ENCODE measurements around the gene SORT1. TPM values are rescaled to one million over a fixed set of nuclear protein-coding genes. Genes with fewer than 3 reads are reported as not detected.
"Not testable (repeated sequence)": the region's sequence is repeated elsewhere in the genome, so short reads cannot be mapped to it uniquely, and the experiment has no call there.

SORT1 gene
- total and polyA plus RNA-seq, 8 donors: 39.4 to 165 (median 46.7) TPM

DNA sequence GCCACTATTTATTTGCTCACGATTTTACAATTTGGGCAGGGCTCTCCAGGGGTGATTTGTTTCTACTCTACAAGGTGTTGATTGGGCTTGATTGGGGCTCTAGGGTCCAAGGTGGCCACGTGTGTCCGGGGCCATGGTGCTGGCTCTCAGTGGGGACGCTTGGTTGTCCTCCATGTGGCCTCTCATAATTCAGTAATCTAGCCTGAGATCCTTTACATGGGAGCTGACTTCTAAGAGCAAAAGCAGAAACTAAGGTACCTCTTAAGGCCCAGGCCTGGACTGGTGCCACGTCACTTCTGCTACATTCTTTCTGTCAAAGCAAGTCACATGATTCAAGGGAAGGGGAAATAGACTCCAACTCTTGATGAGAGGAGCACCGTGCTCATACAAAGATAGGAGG is 106.7 kb downstream of the SORT1 start:
- DNase-seq: peak in 2 of 4 donors; percentile 55 to 74
- Histone ChIP-seq H3K4me3 (no peak overlapping the region), H3K36me3 (no peaks in the 10 kb centered on the region), H3K4me1 (peaks cover 0 to 18% of the 10 kb centered on the region in 2 donors), H3K27me3 (no peaks in the 10 kb centered on the region), H3K9me3 (no peaks in the 10 kb centered on the region), H3K27ac (peak overlapping the region in 1 of 2 donors; percentile 61)
- ATAC-seq: peak; percentile 87
- TF ChIP-seq, protein P1, sequence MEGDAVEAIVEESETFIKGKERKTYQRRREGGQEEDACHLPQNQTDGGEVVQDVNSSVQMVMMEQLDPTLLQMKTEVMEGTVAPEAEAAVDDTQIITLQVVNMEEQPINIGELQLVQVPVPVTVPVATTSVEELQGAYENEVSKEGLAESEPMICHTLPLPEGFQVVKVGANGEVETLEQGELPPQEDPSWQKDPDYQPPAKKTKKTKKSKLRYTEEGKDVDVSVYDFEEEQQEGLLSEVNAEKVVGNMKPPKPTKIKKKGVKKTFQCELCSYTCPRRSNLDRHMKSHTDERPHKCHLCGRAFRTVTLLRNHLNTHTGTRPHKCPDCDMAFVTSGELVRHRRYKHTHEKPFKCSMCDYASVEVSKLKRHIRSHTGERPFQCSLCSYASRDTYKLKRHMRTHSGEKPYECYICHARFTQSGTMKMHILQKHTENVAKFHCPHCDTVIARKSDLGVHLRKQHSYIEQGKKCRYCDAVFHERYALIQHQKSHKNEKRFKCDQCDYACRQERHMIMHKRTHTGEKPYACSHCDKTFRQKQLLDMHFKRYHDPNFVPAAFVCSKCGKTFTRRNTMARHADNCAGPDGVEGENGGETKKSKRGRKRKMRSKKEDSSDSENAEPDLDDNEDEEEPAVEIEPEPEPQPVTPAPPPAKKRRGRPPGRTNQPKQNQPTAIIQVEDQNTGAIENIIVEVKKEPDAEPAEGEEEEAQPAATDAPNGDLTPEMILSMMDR (IDR thresholded peaks at IDR 0.05): no peak
- intact Hi-C loops (cut with DNase I): no loop called here

DNA sequence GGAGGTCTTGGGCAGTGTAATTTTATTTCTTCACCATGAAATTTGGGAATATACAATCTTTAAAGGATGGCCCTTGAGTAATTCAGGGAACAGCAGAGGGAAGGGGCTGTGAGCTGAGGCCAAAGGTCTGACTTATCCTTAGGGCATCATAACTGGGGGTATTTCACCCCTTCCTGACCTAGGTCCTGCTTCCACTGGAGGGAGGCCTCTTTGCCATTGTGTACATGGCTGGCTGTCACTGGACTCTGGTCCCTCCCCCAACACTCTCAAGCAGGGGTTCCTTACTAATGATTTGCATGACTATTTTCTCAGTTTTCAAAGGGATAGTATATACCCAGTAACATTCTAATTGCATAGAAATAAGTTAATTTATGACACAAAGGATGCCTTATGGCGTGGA is 107.6 kb downstream of the SORT1 start:
- Histone ChIP-seq H3K27me3 (no peaks in the 10 kb centered on the region), H3K36me3 (no peaks in the 10 kb centered on the region), H3K4me3 (no peak overlapping the region), H3K4me1 (peaks cover 0 to 18% of the 10 kb centered on the region in 2 donors), H3K27ac (no peak overlapping the region), H3K9me3 (no peaks in the 10 kb centered on the region)
- no peak for DNase-seq
- intact Hi-C loops (cut with DNase I): no loop called here
- no peak for ATAC-seq
- TF ChIP-seq, protein P1 (IDR thresholded peaks at IDR 0.05): no peak

DNA sequence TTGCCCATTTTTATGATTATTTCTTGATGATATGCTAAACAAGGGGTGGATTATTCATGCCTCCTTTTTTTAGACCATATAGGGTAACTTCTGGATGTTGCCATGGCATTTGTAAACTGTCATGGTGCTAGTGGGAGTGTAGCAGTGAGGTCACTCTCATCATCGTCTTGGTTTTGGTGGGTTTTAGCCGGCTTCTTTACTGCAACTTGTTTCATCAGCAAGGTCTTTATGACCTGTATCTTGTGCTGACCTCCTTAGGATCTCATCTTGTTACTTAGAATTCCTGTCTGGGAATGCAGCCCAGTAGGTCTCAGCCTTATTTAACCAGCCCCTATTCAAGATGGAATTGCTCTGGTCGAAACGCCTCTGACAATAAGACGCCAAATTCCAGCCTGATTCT is 111.0 kb downstream of the SORT1 start:
- H3K27me3 ChIP-seq; DNase-seq; H3K4me3 ChIP-seq; ATAC-seq; H3K9me3 ChIP-seq; intact Hi-C loops (cut with DNase I); H3K36me3 ChIP-seq; H3K27ac ChIP-seq: not testable (repeated sequence)
- H3K4me1 ChIP-seq: peaks cover 14 to 30% of the 10 kb centered on the region in 2 donors

DNA sequence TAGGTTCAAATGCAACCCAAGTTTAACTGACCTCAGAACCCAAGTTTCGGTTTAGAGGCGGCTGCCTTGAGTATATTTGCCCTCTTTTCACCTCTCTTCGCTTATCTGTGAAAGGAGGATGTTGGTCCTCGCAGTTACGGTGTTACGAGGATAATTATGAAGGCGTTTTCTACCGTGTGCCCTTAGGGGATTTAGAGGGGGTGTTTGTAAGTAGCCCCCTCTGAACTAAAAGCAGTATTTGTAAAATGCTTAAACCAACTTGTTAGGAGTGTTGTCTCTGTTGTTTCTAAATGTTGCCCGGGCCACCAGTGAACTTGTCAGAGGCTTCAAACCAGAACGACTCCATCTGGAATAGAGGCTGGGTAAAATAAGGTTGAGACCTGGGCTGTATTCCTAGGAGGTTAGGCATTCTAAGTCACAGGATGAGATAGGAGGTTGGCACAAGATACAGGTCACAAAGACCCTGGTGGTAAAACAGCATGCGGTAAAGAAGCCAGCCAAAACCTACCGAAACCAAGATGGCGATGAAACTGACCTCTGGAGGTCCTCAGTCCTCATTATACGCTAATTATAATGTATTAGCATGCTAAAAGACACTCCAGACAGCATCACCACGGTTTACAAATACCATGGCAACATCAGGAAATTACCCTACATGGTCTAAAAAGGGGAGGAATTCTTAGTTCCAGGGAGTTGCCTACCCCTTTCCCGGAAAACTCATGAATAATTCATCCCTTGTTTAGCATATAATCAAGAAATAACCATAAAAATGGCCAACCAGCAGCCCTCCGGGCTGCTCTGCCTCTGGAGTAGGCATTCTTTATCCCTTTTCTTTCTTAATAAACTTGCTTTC is 113.7 kb downstream of the SORT1 start:
- Histone ChIP-seq H3K27ac (peak overlapping the region; percentile 86 to 89), H3K4me1 (peaks cover 18 to 30% of the 10 kb centered on the region in 2 donors), H3K4me3 (peak overlapping the region; percentile 50 to 58), H3K27me3 (no peaks in the 10 kb centered on the region), H3K9me3 (no peaks in the 10 kb centered on the region), H3K36me3 (peaks cover 0 to 4% of the 10 kb centered on the region in 2 donors)
- intact Hi-C loops (cut with DNase I): no loop called here
- TF ChIP-seq, protein P1 (IDR thresholded peaks at IDR 0.05): no peak
- DNase-seq (no peak), ATAC-seq (peak; percentile 18)

DNA sequence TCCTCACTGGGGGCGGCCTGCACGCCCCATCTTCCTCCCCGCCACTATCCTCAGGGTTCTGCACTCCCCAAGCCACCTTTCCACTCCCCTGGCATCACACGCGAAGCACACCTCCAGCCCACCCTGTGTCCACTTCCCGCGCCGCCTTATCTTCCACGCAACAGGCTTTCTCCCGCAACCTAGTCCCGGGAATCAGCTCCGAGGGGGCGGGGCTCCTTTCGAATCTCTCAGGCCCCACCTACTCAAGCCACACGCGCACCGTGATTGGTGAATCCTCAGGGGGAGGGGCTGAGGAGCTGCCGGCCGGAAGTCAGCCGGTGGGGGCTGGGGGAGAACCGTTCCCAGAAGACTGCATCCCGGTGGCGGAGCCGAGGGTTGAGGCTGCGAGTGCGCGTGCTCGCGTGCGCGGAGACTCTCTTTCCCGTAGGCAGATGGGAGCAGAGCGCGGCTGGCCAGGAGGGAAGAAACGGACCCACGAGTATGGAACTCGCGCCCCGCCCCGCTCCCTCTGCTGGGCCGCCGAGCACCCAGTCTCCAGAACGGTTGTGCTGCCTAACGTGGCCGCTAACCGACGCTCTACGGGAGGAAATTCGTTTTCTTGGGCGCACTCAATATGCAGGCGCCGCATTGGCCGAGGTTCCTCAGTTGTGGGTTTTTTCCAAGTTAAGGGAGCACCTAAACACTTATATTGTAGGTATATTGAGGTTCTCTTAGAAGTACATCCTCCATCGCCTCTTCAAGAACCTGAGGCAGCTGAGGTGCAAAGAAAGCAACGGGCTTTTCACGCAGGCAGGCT is 114.6 kb downstream of the SORT1 start, which contains the start of gene PSRC1:
PSRC1 (minus strand) TSS at position 194 of the 796 bp plus-strand sequence.
- intact Hi-C loops (cut with DNase I): no loop called here
- Histone ChIP-seq H3K4me1 (peaks cover 18 to 30% of the 10 kb centered on the region in 2 donors), H3K9me3 (no peaks in the 10 kb centered on the region), H3K27ac (peak within 1 kb of the TSS; percentile 86 to 89), H3K4me3 (peak within 1 kb of the TSS; percentile 50 to 58), H3K27me3 (no peaks in the 10 kb centered on the region), H3K36me3 (peaks cover 0 to 4% of the 10 kb centered on the region in 2 donors)
- DNase-seq (peak; percentile 94 to 98 (median 98)), ATAC-seq (peak; percentile 99)
- TF ChIP-seq, protein P1 (IDR thresholded peaks at IDR 0.05): peak in 1 of 2 donors; percentile 28

Data from left lung (tissue), 10 donors.